GM12864 (cell line): ENCODE measurements around the gene ZFAND3.

Experiments
- DNase-seq: peaks from one replicate; pipeline ENCODE4 v3.0.0-alpha.2; 2011; ENCODE audit warnings: low read depth
- H3K4me3 ChIP-seq: 2 replicates; pipeline ENCODE4 v1.5.1; 2011; ENCODE audit warnings: mild to moderate bottlenecking, low read depth, low read length, control low read depth
- CTCF ChIP-seq: IDR thresholded peaks from 2 replicates; pipeline ENCODE4 v1.5.1; 2011; ENCODE audit warnings: low read depth, mild to moderate bottlenecking, moderate library complexity, low read length, control low read depth, inconsistent platforms; ENCODE audit errors: missing control alignments

Gene ZFAND3

DNA sequence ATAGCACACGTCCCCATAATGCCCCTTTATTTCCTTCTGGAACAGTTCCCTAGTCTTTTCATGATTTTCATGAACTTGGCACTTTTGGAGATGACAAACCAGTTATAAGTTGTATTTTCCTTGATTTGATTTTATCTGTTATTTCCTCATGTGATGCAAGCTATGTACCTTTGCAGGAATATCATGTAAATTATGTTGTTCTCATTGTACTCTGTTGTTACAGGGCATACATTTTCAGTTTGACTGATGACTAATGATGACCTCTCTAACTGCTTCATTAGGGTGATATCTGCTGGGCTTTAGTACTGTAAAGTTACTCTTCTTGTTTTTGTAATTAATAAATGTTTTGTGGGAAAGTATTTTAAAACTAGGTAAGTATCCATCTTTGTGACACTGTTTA lies 147.3 kb downstream of the ZFAND3 start:
- no peak overlapping the region for H3K4me3 ChIP-seq
- no peak for TF ChIP-seq CTCF
- no peak for DNase-seq

GRCh38 chr6:37967651-37968050 lies 148.1 kb downstream of the ZFAND3 start:
- TF ChIP-seq CTCF, result no peak
- DNase-seq, result no peak
- H3K4me3 ChIP-seq, result no peak overlapping the region

DNA sequence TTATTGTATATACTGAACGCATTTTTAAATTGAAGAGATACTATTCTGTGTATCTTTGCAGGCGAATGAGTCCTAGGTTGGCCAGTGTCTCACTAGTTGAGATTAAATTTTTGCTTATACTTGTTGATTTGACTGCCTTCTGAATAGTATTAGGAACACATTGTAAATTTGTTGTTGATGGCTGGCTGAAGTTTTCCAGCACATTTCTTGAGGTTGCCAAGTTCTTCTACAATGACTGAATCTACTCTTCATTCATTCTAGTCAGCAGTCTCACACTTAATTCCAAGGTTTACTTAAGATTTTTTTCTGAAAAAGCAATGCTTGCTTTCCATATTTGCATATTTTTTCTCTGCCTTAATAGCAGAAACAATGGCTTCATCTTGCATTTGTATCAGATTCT lies 151.7 kb downstream of the ZFAND3 start:
- TF ChIP-seq CTCF, result no peak
- no peak for DNase-seq
- H3K4me3 ChIP-seq, result no peak overlapping the region

DNA sequence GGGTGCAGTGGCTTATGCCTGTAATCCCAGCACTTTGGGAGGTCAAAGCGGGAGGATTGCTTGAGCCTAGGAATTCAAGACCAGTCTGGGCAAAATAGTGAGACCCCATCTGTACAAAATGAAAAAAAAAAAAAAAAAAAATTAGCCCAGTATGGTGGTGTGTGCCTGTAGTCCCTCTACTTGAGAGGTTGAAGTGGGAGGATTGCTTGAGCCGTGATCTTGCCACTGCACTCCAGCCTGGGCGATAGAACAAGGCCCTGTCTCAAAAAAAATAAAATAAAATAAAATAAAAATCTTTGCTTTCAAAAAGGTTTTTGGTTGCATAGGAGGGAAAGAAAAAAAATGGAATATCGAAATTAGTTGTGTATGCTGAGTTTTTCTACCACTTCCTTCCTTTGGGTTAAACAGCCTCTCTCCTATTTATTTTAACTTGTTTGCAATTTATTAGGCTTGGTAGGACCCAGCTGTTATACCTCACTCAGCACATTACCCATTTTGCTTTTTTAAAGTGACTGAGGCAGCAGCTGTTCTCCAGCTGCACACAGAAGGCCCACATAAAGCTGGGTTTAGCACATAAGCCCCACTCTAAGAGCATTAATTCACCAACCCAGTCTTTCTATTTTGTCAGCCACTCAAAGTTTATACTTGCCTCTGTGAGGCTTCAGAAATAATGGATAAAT lies 152.3 kb downstream of the ZFAND3 start:
- no peak for DNase-seq
- TF ChIP-seq CTCF, result no peak
- H3K4me3 ChIP-seq, result no peak overlapping the region

DNA sequence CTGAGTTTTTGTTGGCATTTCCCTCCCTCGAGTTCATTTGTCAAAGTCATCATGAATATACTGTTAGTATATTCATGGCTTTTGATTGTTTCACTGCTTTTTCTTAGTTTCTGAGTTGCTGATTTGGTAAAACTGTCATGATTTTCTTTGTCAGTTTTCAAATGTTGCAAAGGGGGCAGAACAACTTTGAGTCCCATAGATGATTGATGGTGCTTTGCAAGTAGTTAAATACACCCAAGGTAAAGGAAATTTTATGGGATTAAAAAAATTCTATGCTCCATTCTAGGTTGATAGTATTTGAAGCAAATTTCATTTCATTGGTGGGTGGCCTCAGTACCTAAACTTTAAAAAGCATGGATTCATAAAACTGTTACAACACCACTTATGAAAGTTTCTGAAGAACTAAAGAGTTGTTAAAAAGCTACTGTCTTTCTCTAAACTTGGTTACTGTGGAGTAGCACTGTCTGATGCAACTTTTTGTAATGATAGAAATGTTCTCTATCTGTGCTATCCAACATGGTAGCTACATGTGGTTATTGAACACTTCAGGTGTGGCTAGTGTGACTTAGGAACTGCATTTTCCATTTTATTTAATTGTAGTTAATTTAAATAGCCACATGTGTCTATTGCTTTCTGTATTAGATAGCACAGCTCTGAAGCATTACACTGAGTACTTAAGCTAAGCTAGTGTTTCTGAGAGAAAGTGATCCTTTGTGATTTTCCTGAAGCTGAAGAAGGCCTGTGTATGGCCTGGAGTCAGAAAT lies 153.6 kb downstream of the ZFAND3 start:
- no peak for TF ChIP-seq CTCF
- DNase-seq, result no peak
- H3K4me3 ChIP-seq, result no peak overlapping the region

DNA sequence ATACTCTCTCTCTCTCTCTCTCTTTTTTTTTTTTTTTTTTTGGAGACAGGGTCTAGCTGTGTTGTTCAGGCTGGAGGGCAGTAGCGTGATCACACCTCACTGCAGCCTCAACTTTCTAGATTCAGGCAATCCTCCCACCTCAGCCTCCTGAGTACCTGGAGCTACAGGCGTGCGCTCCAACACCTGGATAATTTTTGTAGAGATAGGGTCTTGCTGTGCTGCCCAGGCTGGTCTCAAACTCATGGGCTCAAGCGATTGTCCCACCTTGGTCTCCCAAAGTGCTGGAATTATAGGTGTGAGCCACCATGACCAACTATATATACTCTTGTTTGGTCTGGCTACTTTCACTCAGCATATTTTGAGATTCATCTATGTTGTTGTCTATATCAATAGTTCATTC lies 154.9 kb downstream of the ZFAND3 start:
- no peak for TF ChIP-seq CTCF
- no peak overlapping the region for H3K4me3 ChIP-seq
- DNase-seq, result no peak
